Vagina (tissue), 2 donors: ENCODE measurements around the gene LCN1. TPM values are rescaled to one million over a fixed set of nuclear protein-coding genes. Genes with fewer than 3 reads are reported as not detected.

ENCODE experiments used
- DNase-seq, 2 donors: peaks; one replicate each; pipeline ENCODE4 v3.0.0-alpha.2; 2017; ENCODE audit errors: extremely low spot score in 2 of 2
- H3K27ac ChIP-seq: fragments of 200-600 bp; sonication (generic); one replicate; pipeline ENCODE4 v1.5.1; 2019
- H3K27me3 ChIP-seq: fragments of 200-600 bp; sonication (generic); one replicate; pipeline ENCODE4 v1.5.1; 2019
- H3K36me3 ChIP-seq, 2 donors: fragments of 200-600 bp; sonication (generic); one replicate each; pipeline ENCODE4 v1.5.1; 2017 to 2019
- H3K4me1 ChIP-seq: fragments of 200-600 bp; sonication (generic); one replicate; pipeline ENCODE4 v1.5.1; 2019
- H3K4me3 ChIP-seq, 2 donors: fragments of 200-600 bp; sonication (generic); 1 replicate in 1 of 2; 2 replicates in 1 of 2; pipeline ENCODE4 v1.5.1; 2016 to 2019
- H3K9me3 ChIP-seq: fragments of 200-600 bp; sonication (generic); one replicate; pipeline ENCODE4 v1.5.1; 2019
- POLR2A ChIP-seq, 2 donors: fragments of 450-650 bp; IDR thresholded peaks; one replicate each; pipeline ENCODE4 v1.6.1; 2017; ENCODE audit warnings: antibody characterized with exemption in 2 of 2, mild to moderate bottlenecking in 2 of 2, moderate library complexity in 2 of 2
- POLR2AphosphoS5 ChIP-seq, 2 donors: sonication (generic); formaldehyde crosslinking; IDR thresholded peaks; one replicate each; pipeline ENCODE4 v1.9.0; 2017; ENCODE audit warnings: antibody characterized with exemption in 2 of 2, mild to moderate bottlenecking in 2 of 2, low read depth in 1 of 2; ENCODE audit not compliant: insufficient read depth in 1 of 2
- intact Hi-C: fragments of 100-400 bp; cut with DNase I; formaldehyde crosslinking; loops from one replicate; pipeline ENCODE4 v1.15.1; 2023
- total RNA-seq: library from RNA; depleted of rRNA; stranded (reverse); fragments of >200 nt; gene quantifications from one replicate; pipeline ENCODE4 v1.2.3, GENCODE V29; 2016
- TF ChIP-seq, protein P1 (sequence below), 3 experiments: fragments of 450-650 bp in 2 of 3; fragments of 200-600 bp in 1 of 3; sonication (generic) in 1 of 3; IDR thresholded peaks; one replicate each; pipeline ENCODE4 v1.5.1; 2017 to 2019; ENCODE audit warnings: antibody characterized with exemption in 3 of 3, mild to moderate bottlenecking in 2 of 3, moderate library complexity in 2 of 3

The LCN1 gene
- total RNA-seq, 1 donor from 2014 or later, result not detected

DNA sequence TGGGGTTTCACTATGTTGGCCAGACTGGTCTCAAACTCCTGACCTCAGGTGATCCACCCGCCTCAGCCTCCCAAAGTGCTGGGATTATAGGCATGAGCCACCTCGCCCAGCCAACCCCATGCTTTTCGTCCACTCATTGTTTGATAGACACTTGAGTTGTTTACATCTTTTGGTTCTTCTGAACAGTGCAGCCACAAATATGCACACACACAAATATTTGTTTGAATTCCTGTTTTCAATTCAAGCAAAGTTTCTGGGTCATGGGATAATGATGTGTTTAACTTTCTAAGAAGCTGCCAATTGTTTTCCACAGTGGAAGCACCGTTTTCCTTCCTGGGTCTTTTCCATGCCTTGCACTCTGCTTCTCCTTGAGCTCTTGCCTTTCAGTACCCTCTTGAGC, 33.5 kb downstream of the LCN1 start:
- Histone ChIP-seq H3K36me3 (no peaks in the 10 kb centered on the region), H3K27me3 (no peaks in the 10 kb centered on the region), H3K9me3 (no peaks in the 10 kb centered on the region), H3K27ac (no peak overlapping the region), H3K4me1 (no peaks in the 10 kb centered on the region), H3K4me3 (no peak overlapping the region)
- DNase-seq, result no peak
- intact Hi-C loops, result no loop called here
- TF ChIP-seq POLR2A (IDR thresholded peaks at IDR 0.05) (no peak), POLR2AphosphoS5 (IDR thresholded peaks at IDR 0.05; ENCODE audit: insufficient read depth in 1 of 2, low read depth in 1 of 2) (no peak)
- TF ChIP-seq, protein P1, sequence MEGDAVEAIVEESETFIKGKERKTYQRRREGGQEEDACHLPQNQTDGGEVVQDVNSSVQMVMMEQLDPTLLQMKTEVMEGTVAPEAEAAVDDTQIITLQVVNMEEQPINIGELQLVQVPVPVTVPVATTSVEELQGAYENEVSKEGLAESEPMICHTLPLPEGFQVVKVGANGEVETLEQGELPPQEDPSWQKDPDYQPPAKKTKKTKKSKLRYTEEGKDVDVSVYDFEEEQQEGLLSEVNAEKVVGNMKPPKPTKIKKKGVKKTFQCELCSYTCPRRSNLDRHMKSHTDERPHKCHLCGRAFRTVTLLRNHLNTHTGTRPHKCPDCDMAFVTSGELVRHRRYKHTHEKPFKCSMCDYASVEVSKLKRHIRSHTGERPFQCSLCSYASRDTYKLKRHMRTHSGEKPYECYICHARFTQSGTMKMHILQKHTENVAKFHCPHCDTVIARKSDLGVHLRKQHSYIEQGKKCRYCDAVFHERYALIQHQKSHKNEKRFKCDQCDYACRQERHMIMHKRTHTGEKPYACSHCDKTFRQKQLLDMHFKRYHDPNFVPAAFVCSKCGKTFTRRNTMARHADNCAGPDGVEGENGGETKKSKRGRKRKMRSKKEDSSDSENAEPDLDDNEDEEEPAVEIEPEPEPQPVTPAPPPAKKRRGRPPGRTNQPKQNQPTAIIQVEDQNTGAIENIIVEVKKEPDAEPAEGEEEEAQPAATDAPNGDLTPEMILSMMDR (IDR thresholded peaks at IDR 0.05), result no peak

DNA sequence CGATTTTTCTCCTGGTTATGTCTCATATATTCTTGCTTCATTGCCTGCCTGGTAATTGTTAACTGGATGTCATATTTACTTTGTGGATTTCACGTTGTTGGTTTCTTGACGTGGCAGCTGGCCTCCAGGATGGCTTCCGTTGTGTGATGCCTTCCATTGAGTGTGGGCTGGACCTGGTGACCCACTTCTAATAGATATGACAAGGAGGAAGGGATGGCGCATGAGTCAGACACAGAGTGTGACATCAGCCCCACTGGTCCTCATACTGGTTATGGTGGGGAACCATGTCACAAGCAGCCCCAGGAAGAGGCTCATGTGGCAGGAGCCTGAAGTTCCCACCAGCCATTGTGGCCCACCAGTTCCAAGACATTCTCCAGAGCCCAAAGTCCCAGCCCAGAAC, 34.0 kb downstream of the LCN1 start:
- Histone ChIP-seq H3K36me3 (no peaks in the 10 kb centered on the region), H3K4me3 (no peak overlapping the region), H3K27me3 (no peaks in the 10 kb centered on the region), H3K4me1 (no peaks in the 10 kb centered on the region), H3K27ac (no peak overlapping the region), H3K9me3 (no peaks in the 10 kb centered on the region)
- no peak for DNase-seq
- TF ChIP-seq POLR2AphosphoS5 (IDR thresholded peaks at IDR 0.05; ENCODE audit: insufficient read depth in 1 of 2, low read depth in 1 of 2), result no peak
- TF ChIP-seq, protein P1 (IDR thresholded peaks at IDR 0.05), result no peak
- intact Hi-C loops, result no loop called here

DNA sequence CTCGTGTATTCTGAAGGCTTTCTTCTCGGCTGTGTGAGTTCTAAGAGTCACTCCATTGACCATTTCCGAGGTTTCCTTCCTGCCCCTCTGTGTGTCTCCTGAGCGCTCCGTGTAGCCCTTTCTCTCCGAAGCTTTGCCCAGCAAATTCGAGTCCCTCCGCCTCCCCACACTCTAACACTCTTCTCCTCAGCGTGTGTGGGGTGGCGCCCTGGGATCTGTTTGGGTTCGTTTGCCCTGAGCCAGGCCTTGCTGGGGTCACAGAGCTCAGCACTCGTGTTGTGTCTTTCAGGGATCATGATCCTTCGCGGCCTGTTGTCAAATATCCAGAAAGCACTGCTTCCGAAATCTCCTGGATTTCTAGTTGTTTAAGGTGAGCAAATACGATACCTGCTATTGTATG, 34.7 kb downstream of the LCN1 start:
- intact Hi-C loops, result no loop called here
- no peak overlapping the region for H3K27ac ChIP-seq
- no peak for DNase-seq
- H3K9me3 ChIP-seq, result no peaks in the 10 kb centered on the region
- H3K36me3 ChIP-seq, result no peaks in the 10 kb centered on the region
- no peaks in the 10 kb centered on the region for H3K27me3 ChIP-seq
- H3K4me1 ChIP-seq, result no peaks in the 10 kb centered on the region
- TF ChIP-seq POLR2A (IDR thresholded peaks at IDR 0.05), result no peak
- TF ChIP-seq, protein P1 (IDR thresholded peaks at IDR 0.05), result no peak
- no peak for TF ChIP-seq POLR2AphosphoS5 (IDR thresholded peaks at IDR 0.05; ENCODE audit: insufficient read depth in 1 of 2, low read depth in 1 of 2)
- H3K4me3 ChIP-seq, result no peak overlapping the region

DNA sequence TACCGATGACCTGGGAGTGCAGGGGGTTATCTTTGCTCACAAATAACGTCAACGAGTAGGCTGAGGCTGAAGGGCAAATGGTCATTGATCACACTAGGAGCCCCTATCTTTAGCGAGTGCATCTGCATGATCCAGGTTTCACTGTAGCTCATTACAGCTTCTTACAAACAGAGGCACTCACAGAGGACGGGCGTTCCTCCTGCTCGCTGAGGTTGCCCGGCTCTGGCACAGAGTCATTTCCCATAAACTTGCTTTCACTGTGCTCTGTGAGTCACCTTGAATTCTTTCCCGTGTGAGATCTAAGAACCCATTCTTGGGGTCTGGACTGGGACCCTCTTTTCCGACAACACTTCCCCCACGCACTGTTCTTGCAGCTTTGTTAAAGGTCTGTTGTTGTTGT, 38.4 kb downstream of the LCN1 start:
- Histone ChIP-seq H3K36me3 (no peaks in the 10 kb centered on the region), H3K4me3 (no peak overlapping the region), H3K27ac (no peak overlapping the region), H3K4me1 (no peaks in the 10 kb centered on the region), H3K9me3 (no peaks in the 10 kb centered on the region), H3K27me3 (no peaks in the 10 kb centered on the region)
- DNase-seq, result no peak
- intact Hi-C loops, result no loop called here
- TF ChIP-seq POLR2A (IDR thresholded peaks at IDR 0.05) (no peak), POLR2AphosphoS5 (IDR thresholded peaks at IDR 0.05; ENCODE audit: insufficient read depth in 1 of 2, low read depth in 1 of 2) (no peak)
- TF ChIP-seq, protein P1 (IDR thresholded peaks at IDR 0.05), result no peak

DNA sequence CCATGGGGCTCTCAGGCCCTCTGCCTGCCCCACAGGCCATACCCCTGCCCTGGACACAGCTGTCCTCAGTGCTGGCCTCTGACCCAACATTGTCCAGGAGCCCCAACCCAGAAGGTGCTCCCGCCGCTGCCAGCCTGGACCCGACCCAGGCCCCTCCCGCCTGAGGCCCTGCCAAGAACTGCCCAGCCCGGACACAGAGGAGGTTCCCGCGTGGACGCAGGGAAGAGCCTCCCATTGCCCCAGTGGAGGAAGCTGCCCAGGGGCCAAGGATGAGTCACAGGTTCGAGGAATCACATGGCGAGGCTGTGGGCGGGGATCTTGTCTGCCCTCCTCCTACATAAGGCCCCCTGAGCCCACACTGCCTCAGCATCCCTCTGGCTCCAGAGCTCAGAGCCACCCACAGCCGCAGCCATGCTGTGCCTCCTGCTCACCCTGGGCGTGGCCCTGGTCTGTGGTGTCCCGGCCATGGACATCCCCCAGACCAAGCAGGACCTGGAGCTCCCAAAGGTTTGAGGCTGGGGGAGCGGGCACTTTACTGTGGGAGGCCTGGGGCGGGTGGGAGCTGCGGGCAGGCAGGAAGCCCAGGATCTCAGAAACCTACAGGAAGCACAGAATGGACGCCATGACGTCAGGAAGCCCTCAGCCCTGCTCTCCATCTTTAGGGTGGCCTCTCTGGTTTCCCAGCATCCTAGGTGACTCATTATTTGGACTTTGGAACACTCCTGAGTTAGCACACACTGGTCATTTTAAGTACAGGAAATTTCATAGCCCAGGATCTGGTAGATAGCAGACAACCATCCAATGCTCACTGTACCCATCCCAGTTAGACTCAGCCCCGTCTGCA, 40.4 kb downstream of the LCN1 start, which contains the start of gene PAEP:
Gene PAEP (plus strand): TSS at position 366 of the 844 bp plus-strand sequence.
- Histone ChIP-seq H3K9me3 (no peaks in the 10 kb centered on the region), H3K4me3 (no peak within 1 kb of the TSS), H3K36me3 (no peaks in the 10 kb centered on the region), H3K27me3 (no peaks in the 10 kb centered on the region), H3K4me1 (no peaks in the 10 kb centered on the region), H3K27ac (no peak within 1 kb of the TSS)
- intact Hi-C loops, result no loop called here
- TF ChIP-seq POLR2A (IDR thresholded peaks at IDR 0.05) (no peak), POLR2AphosphoS5 (IDR thresholded peaks at IDR 0.05; ENCODE audit: insufficient read depth in 1 of 2, low read depth in 1 of 2) (no peak)
- TF ChIP-seq, protein P1 (IDR thresholded peaks at IDR 0.05), result no peak
- no peak for DNase-seq
